Activated CD8-positive, alpha-beta T cell treated with anti-CD3 and anti-CD28 coated beads, Interleukin-2, amount 10 ng/mL, durations not matched to agents 7 days and 5 days (primary cell): ENCODE measurements around the gene HOMER2. TPM values are rescaled to one million over a fixed set of nuclear protein-coding genes. Genes with fewer than 3 reads are reported as not detected.
A peak's percentile ranks its signal among the peaks of the same experiment; 100 is the strongest.
"Not testable (repeated sequence)": the region's sequence is repeated elsewhere in the genome, so short reads cannot be mapped to it uniquely, and the experiment has no call there.

Experiments
- ATAC-seq: fragments of 150-1000 bp; cut with Tn5 transposase; one replicate; pipeline ENCODE4 v1.10.0; 2021; ENCODE audit warnings: moderate library complexity
- CTCF ChIA-PET: fragments of 350-600 bp; sonication (Branson Sonifier 250); formaldehyde crosslinking; loops from one replicate; lab custom pipeline; 2021; ENCODE audit warnings: antibody characterized with exemption; lab: Charles Lee
- POLR2A ChIA-PET: fragments of 350-600 bp; sonication (Branson Sonifier 250); formaldehyde crosslinking; loops from one replicate; lab custom pipeline; 2021; ENCODE audit warnings: antibody characterized with exemption; lab: Charles Lee
- DNase-seq: peaks from one replicate; pipeline ENCODE4 v3.0.0-alpha.2; 2020
- H3K27ac Mint-ChIP-seq: one replicate; pipeline ENCODE4 v1.8.0; 2021; ENCODE audit warnings: mild to moderate bottlenecking, mixed read lengths
- H3K27me3 Mint-ChIP-seq: one replicate; pipeline ENCODE4 v1.8.0; 2021; ENCODE audit warnings: low read depth, mixed read lengths
- H3K36me3 Mint-ChIP-seq: one replicate; pipeline ENCODE4 v1.8.0; 2021; ENCODE audit warnings: low read depth, mixed read lengths
- H3K4me1 Mint-ChIP-seq: one replicate; pipeline ENCODE4 v1.8.0; 2021; ENCODE audit warnings: low read depth, mixed read lengths
- H3K4me3 Mint-ChIP-seq: one replicate; pipeline ENCODE4 v1.8.0; 2021; ENCODE audit warnings: mild to moderate bottlenecking, mixed read lengths
- H3K9me3 Mint-ChIP-seq: one replicate; pipeline ENCODE4 v1.8.0; 2022; ENCODE audit warnings: mixed read lengths; ENCODE audit not compliant: insufficient read depth
- total RNA-seq, 2 experiments: library from RNA; stranded (reverse); gene quantifications; one replicate each; pipeline ENCODE4 v1.2.3, GENCODE V29; 2021

Gene HOMER2
- total RNA-seq, 2 experiments from 2014 or later, result 12.0 to 12.8 TPM

DNA sequence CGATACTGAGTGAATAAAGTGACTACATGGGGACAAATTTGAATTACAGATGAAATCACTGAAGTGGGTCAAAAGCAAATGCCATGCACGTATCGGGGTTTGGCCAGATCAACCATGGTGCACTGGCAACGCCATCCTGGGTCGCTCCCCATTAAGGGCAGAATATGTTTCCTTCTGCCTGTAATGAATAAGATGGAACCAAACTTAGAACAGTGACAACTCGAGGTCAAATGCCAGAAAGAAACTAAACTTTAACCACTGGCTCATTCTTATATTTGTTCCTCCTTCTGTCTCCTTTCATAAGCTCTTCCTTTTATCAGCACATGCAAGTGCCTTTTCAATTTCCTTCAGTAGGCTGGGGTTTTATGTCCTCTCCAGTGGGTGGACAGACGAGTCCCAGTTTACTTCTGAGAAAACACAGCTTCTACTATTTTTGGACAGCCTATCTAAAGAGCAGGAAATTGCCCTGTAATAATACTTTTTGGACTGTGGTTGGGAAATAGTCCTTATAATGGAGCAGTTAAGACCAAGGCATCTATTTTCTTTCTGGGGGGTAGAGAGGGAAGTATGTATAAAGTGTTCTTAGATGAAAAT, 81.7 kb downstream of the HOMER2 start:
- POLR2A ChIA-PET, result no interaction called here
- H3K27me3 Mint-ChIP-seq, result peaks cover 3% of the 10 kb centered on the region
- no peaks in the 10 kb centered on the region for H3K36me3 Mint-ChIP-seq
- no peak for DNase-seq
- no peaks in the 10 kb centered on the region for H3K9me3 Mint-ChIP-seq
- H3K4me1 Mint-ChIP-seq, result no peaks in the 10 kb centered on the region
- CTCF ChIA-PET, result no interaction called here
- no peak for ATAC-seq
- H3K4me3 Mint-ChIP-seq, result no peak overlapping the region
- no peak overlapping the region for H3K27ac Mint-ChIP-seq

- H3K4me3 Mint-ChIP-seq, ATAC-seq, DNase-seq, H3K4me1 Mint-ChIP-seq, H3K36me3 Mint-ChIP-seq, H3K9me3 Mint-ChIP-seq, POLR2A ChIA-PET, H3K27me3 Mint-ChIP-seq, H3K27ac Mint-ChIP-seq, CTCF ChIA-PET: not testable (repeated sequence)
These were observed 86.5 kb downstream of the HOMER2 start for GRCh38 chr15:82865981-82866380.

- POLR2A ChIA-PET, H3K27ac Mint-ChIP-seq, H3K36me3 Mint-ChIP-seq, H3K4me3 Mint-ChIP-seq, ATAC-seq, H3K9me3 Mint-ChIP-seq, CTCF ChIA-PET, H3K4me1 Mint-ChIP-seq, DNase-seq, H3K27me3 Mint-ChIP-seq: not testable (repeated sequence)
These were observed 86.9 kb downstream of the HOMER2 start for GRCh38 chr15:82865581-82865980.

- POLR2A ChIA-PET, result no interaction called here
- Mint-ChIP-seq H3K9me3 (no peaks in the 10 kb centered on the region), H3K27ac (no peak overlapping the region), H3K4me3 (no peak overlapping the region), H3K27me3 (peaks cover 3% of the 10 kb centered on the region), H3K4me1 (peaks cover 5% of the 10 kb centered on the region), H3K36me3 (no peaks in the 10 kb centered on the region)
- no peak for DNase-seq
- ATAC-seq, result no peak
- CTCF ChIA-PET, result interaction anchor here (0.6 kb wide), 1 partner anchor 1980 kb away, joined by 3 read pairs; no protein-coding TSS in a partner anchor
These were observed 87.6 kb downstream of the HOMER2 start for GRCh38 chr15:82864967-82865366.

- ATAC-seq (no peak), DNase-seq (no peak)
- Mint-ChIP-seq H3K27ac (no peak overlapping the region), H3K4me1 (peaks cover 5% of the 10 kb centered on the region), H3K27me3 (no peaks in the 10 kb centered on the region), H3K9me3 (no peaks in the 10 kb centered on the region), H3K36me3 (no peaks in the 10 kb centered on the region), H3K4me3 (no peak overlapping the region)
- CTCF ChIA-PET, result interaction anchor here (5.2 kb wide), 1 partner anchor 14 kb away, joined by 24 read pairs; no protein-coding TSS in a partner anchor
- POLR2A ChIA-PET, result interaction anchor here (0.7 kb wide), 1 partner anchor 1845 kb away, joined by 3 read pairs; no protein-coding TSS in a partner anchor
These were observed 89.6 kb downstream of the HOMER2 start for GRCh38 chr15:82862886-82863285.

DNA sequence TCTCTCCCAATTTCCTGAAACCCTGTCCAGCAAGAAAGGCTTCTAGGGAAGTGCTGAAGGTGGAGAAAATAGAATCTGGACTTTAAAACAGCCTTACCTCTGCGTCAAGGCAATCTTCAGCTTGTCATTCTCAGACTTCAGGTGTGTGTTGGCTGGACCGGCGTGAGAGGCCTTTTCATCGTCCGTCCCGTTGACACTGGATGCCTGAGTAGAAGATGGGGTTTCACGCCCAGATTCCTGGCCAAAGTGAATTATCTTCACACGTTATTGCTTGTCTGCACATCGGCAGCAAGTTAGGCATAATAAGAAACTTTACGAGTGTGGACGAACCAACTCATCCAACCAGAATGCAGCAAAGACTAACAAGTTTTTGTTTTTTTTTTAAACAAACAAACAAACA, 93.6 kb downstream of the HOMER2 start:
- Mint-ChIP-seq H3K4me3 (no peak overlapping the region), H3K27me3 (no peaks in the 10 kb centered on the region), H3K27ac (no peak overlapping the region), H3K36me3 (no peaks in the 10 kb centered on the region), H3K4me1 (peaks cover 12% of the 10 kb centered on the region), H3K9me3 (no peaks in the 10 kb centered on the region)
- POLR2A ChIA-PET, result no interaction called here
- CTCF ChIA-PET, result no interaction called here
- DNase-seq (no peak), ATAC-seq (no peak)

- CTCF ChIA-PET, result interaction anchor here (1.9 to 2.4 kb wide), 2 partner anchors 9 to 144 kb away, joined by 8 read pairs; no protein-coding TSS in a partner anchor
- Mint-ChIP-seq H3K27me3 (no peaks in the 10 kb centered on the region), H3K27ac (no peak overlapping the region), H3K4me1 (peaks cover 24% of the 10 kb centered on the region), H3K36me3 (no peaks in the 10 kb centered on the region), H3K4me3 (no peak overlapping the region), H3K9me3 (no peaks in the 10 kb centered on the region)
- POLR2A ChIA-PET, result no interaction called here
- ATAC-seq (no peak), DNase-seq (no peak)
These were observed 95.9 kb downstream of the HOMER2 start for GRCh38 chr15:82856397-82857170.

DNA sequence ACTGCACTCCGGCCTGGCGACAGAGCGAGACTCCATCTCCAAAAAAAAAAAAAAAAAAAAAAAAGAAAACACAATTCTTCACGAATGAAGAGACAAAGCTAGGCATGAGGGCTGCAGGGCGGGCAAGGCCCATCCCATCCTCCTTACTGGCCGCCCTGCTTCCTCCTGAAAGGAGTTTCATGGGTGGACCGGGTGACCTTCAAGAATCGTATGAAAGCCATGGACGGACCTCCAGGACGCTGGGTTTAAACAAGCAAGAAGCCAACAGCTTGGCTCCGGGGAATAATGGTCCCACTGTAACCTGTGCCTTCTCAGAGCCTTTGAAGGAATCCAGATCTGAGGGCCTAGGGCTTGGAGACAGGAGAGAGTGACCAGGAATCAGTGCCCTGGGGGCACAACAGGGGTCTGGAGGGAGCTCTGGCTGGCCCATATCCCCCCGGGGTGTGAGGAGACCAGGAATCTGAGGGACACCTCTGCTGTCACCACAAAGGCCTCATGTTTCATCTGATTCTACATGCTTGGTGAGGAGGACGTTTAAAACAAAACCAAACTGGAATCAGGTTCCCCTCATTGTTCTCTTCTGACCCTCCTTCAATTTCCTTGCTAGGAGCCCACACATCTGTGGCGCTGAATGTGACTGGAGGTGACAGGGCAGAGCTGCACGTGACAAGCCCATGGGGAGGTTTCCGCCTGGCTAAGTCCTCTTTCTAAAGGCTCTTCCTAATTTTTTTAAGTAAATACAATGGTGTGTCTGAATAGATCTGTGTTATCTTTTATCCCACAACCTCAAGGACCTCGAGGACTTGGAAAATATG, 97.0 kb downstream of the HOMER2 start:
- Mint-ChIP-seq H3K9me3 (no peaks in the 10 kb centered on the region), H3K36me3 (no peaks in the 10 kb centered on the region), H3K4me3 (no peak overlapping the region), H3K27me3 (no peaks in the 10 kb centered on the region), H3K27ac (no peak overlapping the region), H3K4me1 (peaks cover 19% of the 10 kb centered on the region)
- ChIA-PET CTCF (interaction anchor here (1.9 to 2.4 kb wide), 2 partner anchors 8 to 145 kb away, joined by 8 read pairs; no protein-coding TSS in a partner anchor), POLR2A (no interaction called here)
- no peak for DNase-seq
- no peak for ATAC-seq

GRCh38 chr15:82854554-82854953, 98.0 kb downstream of the HOMER2 start:
- no peak overlapping the region for H3K27ac Mint-ChIP-seq
- ChIA-PET POLR2A (no interaction called here), CTCF (no interaction called here)
- H3K27me3 Mint-ChIP-seq, result no peaks in the 10 kb centered on the region
- no peak for ATAC-seq
- no peaks in the 10 kb centered on the region for H3K9me3 Mint-ChIP-seq
- H3K4me1 Mint-ChIP-seq, result peaks cover 24% of the 10 kb centered on the region
- H3K4me3 Mint-ChIP-seq, result no peak overlapping the region
- no peak for DNase-seq
- no peaks in the 10 kb centered on the region for H3K36me3 Mint-ChIP-seq

- no peaks in the 10 kb centered on the region for H3K9me3 Mint-ChIP-seq
- no peaks in the 10 kb centered on the region for H3K27me3 Mint-ChIP-seq
- CTCF ChIA-PET, result interaction anchor here (0.8 kb wide), 1 partner anchor 147 kb away, joined by 4 read pairs; no protein-coding TSS in a partner anchor
- H3K36me3 Mint-ChIP-seq, result no peaks in the 10 kb centered on the region
- H3K4me3 Mint-ChIP-seq, result no peak overlapping the region
- ATAC-seq, result peak; percentile 43
- H3K27ac Mint-ChIP-seq, result no peak overlapping the region
- POLR2A ChIA-PET, result no interaction called here
- peak; percentile 31 for DNase-seq
- peaks cover 29% of the 10 kb centered on the region for H3K4me1 Mint-ChIP-seq
These were observed 99.5 kb downstream of the HOMER2 start for GRCh38 chr15:82852941-82853561.

- DNase-seq (no peak), ATAC-seq (no peak)
- Mint-ChIP-seq H3K9me3 (no peaks in the 10 kb centered on the region), H3K4me1 (peaks cover 32% of the 10 kb centered on the region), H3K36me3 (no peaks in the 10 kb centered on the region), H3K27me3 (no peaks in the 10 kb centered on the region), H3K4me3 (no peak overlapping the region), H3K27ac (no peak overlapping the region)
- CTCF ChIA-PET, result interaction anchor here (0.6 to 1.8 kb wide), 2 partner anchors 9 to 148 kb away, joined by 3 to 7 read pairs; no protein-coding TSS in a partner anchor
- POLR2A ChIA-PET, result interaction anchor here (0.6 kb wide), 1 partner anchor 40 kb away, joined by 3 read pairs; no protein-coding TSS in a partner anchor
These were observed 100.5 kb downstream of the HOMER2 start for GRCh38 chr15:82851981-82852511.
